ENCODE results near the gene SPOPL.
"Not testable (repeated sequence)": the region's sequence is repeated elsewhere in the genome, so short reads cannot be mapped to it uniquely, and the experiment has no call there.

Gene SPOPL

DNA sequence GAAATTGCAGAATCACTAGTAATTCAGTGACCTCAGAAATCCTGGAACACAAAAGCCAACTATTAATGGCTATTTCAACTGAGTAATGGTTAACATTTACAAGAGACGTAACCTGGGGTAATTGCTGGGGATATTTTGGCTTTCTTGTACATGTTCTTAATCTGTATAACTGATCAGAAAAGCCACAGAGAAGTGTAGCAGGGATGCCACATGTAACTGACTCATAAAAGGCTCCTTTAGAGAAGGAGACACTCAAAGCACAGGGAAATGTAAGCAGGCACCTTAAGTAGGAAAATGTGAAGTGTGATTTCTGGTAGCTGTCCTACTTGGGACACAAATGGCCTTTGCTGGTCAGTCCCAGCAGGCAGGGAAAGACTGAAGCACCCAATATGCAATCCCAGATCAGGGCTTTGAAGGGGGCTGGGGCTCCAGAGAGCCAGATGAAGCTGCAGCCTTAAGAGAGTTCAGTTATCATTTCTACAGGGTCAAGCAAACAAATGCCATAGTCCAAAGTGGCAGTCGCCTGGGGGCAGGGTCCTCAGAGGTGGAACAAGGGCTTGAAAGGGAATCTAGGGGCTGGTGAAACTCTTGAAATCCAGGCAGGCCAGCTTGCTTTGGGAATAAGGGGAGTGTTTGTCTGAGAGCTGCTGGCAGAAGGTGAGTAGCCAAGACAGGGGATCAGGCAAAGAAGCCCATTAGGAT, 7.2 kb upstream of the SPOPL start:
- DNase-seq (ENCODE audit: low spot score) = no peak

DNA sequence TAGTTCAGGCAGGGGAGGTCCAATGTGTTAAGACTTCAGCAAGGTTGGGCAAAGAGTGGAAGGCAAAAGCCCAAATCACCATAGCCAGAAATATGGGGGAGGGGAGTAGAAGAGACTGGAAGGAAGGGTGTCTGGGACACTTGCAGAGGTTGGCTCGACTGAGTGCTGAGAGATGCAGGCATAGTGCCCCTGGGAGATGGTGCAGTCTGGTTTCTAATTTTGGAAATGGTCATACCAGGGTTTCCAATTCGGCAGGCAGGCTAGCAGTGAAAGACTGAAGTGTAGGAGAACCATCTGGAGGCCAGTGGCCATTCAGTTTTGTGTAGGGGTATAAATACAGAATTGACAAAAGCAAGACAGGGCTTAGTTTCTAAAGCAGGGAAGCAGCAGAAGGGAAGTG, 6.2 kb upstream of the SPOPL start:
- DNase-seq (ENCODE audit: low spot score) = no peak

GRCh38 chr2:138496096-138496651, 5.4 kb upstream of the SPOPL start:
- DNase-seq (ENCODE audit: low spot score) = no peak

GRCh38 chr2:138497294-138497693, 4.3 kb upstream of the SPOPL start:
- no peak for DNase-seq (ENCODE audit: low spot score)

DNA sequence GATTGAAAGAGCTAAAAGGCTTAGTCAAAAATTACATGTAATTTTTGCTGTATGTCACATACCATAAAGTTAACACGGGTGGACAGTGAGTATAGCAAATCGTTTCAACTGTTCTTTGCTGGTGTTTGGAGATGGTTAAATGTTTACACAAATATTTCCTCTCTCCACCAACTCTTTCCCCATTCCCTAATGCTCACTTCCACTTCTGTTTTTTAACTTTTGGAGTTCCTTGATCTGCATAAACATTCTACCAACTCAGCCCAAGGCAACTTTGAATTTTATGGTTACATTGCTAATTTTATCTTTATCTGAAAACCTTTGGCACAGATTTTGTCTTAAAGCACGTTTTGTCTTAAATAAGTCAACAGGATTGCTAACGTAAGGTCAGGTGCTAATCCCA, 1.9 kb upstream of the SPOPL start:
- DNase-seq (ENCODE audit: low spot score) = no peak

DNA sequence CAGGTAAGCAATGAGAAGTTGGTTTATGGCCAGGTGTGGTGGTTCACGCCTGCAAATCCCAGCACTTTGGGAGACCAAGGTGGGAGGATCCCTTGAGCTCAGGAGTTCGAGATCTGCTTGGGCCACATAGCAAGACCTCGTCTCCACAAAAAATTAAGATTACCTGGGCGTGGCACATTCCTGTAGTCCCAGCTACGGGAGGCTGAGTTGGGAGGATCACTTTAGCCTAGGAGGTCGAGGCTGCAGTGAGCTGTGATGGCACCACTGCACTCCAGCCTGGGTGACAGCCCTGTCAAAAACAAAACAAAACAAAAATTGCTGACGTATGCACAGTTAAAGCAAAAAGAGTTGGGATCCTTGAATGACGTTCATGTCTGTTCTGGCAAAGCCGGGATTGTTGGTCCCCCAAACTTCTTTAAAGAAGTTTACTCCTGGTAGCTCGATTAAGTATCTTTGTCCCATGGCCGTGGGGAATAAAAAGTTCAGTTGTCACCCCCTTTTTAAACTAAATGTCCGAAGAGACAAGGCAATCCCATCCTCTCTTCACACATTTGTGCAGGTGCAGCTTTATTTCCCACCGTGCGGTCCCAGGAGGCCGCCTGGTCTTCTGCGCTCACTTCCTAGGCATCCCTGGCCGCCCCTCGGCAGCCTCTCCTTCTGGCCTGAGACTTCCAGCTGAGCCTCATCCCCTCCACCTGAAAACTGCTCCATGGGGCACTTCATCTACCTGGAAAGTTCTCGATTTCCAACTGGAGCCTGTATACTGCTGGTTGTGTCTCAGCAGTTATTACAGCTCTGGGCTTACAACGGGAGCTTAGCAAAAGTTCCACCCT, 762 bp upstream of the SPOPL start:
- DNase-seq (ENCODE audit: low spot score) = no peak

- peak; percentile 26 for DNase-seq (ENCODE audit: low spot score)
Observed at GRCh38 chr2:138502255-138503086, 901 bp downstream of the SPOPL start.

DNA sequence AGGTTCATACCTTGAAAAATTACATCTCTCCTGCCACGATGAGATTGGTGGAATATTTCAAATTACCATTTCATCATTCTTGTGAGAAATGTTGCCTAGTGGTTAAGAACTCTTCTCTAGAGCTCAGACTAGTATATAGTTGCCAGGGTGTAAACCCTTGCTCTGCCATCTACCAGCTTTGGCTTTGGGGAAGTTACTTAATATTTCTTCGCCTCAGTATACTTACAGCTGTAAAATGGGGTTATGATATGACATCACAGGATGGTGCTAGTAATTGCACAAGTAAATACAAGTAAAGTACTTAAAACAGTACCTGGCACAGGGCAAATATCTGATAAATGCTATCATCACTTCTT, 1.5 kb downstream of the SPOPL start:
- peak; percentile 26 for DNase-seq (ENCODE audit: low spot score)

GRCh38 chr2:138503652-138504051, 2.1 kb downstream of the SPOPL start:
- no peak for DNase-seq (ENCODE audit: low spot score)

DNA sequence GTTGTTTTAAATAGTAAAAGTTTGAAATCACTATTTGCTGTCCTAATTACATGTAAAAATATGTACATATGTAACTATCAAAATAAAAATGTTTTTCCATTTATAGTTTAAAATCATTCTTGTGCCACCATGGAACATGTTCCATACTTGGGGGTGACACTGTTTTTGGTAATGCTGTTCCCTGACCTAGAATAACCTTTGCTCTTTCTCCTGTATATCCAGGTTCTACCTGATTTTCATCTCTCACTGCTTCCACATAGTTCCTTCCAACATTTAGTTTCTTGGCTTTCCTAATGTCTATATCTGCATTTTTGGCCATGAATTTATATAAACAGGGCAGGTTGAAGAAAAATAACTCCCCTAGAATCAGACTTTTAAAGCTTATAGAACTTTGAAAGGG, 2.5 kb downstream of the SPOPL start:
- no peak for DNase-seq (ENCODE audit: low spot score)

GRCh38 chr2:138504546-138505235, 3.1 kb downstream of the SPOPL start:
- peak; percentile 30 for DNase-seq (ENCODE audit: low spot score)

DNA sequence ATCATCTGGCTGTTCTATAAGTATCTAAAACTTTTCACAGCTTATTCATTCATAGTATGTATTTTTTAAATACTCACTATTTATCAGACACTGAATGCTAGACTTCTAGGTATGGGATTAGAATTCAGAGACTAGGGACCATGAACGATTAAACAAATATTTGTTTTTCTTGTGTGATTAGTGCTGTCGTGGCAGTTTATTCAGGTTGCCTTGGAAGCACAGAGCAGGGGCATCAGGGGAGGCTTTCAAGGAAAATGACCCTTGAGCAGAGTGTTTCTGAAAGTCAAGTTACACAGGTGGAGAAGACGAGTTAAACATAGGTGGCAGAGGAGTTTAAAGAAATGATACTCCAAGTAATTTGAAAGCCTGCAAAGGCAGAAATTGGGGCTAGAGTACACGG, 5.7 kb downstream of the SPOPL start:
- DNase-seq (ENCODE audit: low spot score) = no peak

DNA sequence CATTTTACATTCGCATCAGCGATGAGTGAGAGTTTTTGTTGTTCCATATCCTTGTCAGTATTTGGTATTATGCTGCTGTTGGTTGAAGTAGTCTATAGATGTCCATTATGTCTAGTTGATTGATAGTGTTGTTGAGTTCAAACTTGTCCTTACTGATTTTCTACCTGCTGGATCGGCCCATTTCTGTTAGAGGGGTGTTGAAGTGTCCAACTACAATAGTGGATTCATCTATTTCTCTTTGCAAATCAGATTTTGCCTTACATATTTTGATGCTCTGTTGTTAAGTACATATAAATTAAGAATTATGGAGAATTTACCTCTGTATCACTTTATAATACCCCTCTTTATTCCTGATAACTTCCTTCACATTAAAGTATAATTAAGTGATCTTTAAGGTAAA, 8.7 kb downstream of the SPOPL start:
- no peak for DNase-seq (ENCODE audit: low spot score)

GRCh38 chr2:138512672-138513071, 11.1 kb downstream of the SPOPL start:
- DNase-seq (ENCODE audit: low spot score) = no peak

DNA sequence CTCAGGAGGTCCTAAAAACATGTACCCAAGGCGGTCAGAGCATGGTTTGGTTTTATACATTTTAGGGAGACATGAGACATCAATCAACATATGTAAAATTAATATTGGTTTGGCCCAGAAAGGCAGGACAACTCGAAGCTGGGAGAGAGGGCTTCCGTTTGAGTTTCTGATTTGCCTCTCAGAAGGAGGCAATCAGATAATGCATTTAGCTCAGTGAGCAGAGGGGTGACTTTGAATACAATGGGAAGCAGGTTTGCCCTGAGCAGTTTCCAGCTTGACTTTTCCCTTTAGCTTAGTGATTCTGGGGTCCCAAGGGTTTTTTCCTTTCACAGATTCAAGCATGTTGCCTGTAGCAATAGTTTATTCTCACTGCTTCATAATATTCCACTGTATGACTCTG, 12.6 kb downstream of the SPOPL start:
- no peak for DNase-seq (ENCODE audit: low spot score)

DNA sequence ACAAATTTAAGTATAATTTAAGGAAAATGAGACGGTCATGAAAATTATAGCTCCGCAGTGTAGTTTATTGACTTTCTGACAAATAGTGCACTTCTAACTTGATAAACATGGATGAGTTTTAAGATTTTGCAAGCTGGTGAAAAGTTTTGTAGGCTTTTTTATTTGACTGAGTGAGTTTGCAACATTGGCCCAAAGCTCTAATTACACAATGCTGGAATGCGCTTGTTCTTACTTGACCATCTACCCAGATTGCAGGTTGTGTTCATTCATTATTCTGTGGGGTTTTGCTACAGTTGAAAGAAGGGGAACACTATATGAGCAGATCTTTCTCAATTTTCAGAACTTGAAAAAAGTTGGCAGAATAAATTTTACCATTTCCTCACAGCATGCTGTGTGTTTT, 13.5 kb downstream of the SPOPL start:
- no peak for DNase-seq (ENCODE audit: low spot score)

DNA sequence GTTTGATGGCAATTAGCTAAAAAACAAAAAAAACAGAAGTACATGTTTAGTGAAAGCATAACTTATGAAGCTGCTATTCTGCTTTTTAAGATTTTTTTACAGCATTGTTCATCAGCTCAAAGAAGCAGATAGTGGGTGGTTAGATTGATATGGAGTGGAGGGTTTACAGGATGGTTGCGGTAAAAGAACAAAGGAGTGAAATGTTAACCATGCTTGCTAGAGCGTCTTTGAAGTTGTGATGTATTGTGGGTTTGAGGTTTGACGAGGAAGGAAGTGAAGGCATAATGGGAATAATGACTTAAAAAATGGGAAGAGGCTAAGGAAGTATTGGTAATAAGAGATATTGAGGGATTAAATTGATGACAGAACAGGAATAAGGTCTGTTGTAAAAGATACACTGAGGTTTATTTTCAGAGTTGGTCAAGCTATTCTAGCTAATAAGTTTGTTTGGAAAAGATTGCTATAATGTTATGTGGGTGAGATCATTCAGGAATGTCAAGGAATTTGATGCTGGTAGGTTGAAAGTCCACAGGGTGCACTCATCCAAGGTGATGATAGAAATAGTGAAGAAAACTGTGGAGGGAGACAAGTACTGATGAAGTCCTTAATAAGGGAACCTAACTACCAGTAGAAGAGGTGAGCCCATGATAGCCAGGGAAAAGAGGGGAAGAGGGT, 14.6 kb downstream of the SPOPL start:
- DNase-seq (ENCODE audit: low spot score) = peak; percentile 81

DNA sequence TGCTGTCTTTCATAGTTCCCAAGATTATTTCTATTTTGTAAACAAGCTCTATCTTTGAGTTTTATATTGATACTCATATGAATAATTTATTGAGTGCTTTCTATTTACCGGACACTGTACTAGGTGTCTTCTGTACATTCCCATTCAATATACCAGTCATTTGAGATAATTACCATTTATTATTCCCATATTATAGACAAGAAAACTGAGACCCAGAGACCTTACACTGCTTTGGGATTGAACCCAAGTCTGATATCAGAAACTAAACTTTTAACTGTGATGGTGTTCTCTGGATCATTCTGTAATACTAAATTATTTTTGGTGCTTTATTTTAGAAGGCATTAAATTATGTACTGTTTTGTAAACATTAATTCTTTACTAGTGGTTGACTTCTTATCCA, 17.3 kb downstream of the SPOPL start:
- no peak for DNase-seq (ENCODE audit: low spot score)

- no peak for DNase-seq (ENCODE audit: low spot score)
Observed at GRCh38 chr2:138521821-138522220, 20.3 kb downstream of the SPOPL start.

DNA sequence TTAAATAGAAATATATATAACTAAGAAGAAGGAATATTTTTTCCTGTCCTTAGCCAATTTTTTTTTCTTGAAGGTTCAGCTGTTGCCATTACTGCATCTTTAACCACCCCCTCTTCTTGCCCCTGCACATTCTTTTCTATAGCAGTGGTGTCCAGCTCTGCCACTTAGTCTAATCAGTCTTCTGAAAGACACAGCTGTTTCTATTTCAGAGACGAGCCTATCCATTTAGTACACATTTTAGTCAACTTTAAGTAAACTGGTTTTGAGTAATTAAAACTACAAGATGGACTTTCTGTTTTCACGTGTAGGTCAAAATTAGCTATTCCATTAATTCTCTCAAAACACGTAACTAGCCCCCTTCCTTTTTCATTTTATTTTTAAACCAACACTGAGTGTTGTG, 21.0 kb downstream of the SPOPL start:
- DNase-seq (ENCODE audit: low spot score) = no peak

DNA sequence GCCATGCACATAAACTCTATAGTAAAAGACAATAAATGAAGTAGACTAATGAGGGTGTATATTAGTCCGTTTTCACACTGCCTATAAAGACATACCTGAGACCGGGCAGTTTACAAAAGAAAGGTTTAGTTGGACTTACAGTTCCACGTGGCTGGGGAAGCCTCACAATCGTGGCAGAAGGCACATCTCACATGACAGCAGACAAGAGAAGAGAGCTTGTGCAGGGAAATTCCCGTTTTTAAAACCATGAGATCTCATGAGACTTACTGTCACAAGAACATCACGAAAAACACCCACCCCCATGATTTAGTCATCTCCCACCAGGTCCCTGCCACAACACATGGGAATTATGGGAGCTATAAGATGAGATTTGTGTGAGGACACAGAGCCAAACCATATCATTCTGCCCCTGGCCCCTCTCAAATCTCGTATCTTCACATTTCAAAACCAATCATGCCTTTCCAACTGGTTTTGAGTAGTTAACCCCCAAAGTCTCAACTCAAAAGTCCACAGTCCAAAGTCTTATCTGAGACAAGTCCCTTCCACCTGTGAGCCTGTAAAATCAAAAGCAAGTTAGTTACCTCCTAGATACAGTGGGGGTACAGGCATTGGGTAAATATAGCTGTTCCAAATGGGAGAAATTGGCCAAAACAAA, 21.6 kb downstream of the SPOPL start:
- DNase-seq (ENCODE audit: low spot score) = not testable (repeated sequence)

Measured in kidney tubule cell (primary cell).